ENCODE results near the gene ACE.

The ACE gene

DNA sequence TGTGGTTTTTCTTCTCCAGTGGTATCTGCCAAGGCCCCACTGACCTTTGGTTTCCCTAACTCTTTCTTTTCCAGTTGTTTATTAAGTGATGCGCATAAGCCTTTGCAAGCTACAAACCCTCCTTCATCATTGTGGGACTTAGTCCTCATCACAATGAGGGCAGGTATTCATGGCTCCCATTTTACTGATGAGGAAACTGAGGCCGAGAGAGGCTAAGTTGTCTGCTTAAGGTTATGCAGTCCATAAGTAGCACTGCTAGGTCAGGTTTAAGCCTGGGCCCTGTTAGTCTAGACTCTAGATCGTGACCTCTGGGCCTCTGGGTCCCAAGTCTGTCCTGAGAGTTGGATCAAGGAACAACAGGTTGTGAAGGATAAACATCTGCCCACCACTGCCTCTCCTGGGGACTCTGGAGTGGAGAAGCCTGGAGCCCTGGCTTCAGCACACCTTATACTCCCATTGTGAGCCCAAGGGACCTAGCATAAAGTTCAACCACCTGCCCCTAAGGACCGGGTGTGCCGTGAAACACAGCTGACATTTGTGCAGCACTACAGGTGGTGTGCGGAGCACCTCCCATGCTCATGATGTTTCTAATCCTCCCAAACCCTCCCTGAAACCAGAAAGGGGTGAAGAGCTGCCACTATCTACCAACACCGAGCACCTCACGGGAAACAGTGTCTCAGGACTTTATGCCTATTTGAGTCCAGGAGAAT lies 41.1 kb downstream of the ACE start:
- no peak for DNase-seq

DNA sequence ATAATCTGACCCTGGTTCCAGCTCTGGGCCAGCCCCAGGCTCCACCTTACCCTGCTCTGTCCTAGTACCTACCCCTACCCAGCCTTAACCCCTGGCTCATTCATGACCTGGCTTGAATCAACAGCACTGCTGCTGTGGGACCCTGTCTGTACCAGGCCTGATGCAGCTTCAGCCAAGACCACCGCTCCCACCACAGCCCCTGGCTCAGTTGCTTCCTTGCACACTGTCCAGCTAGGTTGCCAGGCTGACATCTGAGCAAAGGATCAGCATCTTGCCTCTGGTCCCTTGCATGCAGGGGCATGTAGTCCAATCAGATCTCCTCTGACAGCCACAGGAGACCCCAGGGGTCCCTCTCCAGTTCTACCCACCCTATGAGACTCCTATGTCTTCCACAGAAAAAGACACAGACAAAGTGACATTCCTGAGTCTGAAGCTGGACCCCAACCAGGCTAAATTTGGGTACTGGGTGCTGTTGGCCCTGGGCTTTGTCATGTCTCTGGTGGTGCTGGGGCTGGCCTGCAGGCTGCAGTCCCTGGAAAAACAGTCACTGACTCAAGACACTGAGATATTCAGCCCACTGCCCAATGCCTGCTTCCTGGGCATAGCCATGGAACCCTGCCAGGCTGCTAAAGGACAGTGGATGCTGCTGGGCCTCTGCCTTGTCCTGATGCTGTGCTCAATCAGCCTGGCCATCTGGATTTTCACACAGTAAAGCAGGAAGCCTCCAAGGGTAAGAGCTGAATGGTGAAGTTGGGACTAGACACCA lies 42.4 kb downstream of the ACE start:
- DNase-seq, result no peak

DNA sequence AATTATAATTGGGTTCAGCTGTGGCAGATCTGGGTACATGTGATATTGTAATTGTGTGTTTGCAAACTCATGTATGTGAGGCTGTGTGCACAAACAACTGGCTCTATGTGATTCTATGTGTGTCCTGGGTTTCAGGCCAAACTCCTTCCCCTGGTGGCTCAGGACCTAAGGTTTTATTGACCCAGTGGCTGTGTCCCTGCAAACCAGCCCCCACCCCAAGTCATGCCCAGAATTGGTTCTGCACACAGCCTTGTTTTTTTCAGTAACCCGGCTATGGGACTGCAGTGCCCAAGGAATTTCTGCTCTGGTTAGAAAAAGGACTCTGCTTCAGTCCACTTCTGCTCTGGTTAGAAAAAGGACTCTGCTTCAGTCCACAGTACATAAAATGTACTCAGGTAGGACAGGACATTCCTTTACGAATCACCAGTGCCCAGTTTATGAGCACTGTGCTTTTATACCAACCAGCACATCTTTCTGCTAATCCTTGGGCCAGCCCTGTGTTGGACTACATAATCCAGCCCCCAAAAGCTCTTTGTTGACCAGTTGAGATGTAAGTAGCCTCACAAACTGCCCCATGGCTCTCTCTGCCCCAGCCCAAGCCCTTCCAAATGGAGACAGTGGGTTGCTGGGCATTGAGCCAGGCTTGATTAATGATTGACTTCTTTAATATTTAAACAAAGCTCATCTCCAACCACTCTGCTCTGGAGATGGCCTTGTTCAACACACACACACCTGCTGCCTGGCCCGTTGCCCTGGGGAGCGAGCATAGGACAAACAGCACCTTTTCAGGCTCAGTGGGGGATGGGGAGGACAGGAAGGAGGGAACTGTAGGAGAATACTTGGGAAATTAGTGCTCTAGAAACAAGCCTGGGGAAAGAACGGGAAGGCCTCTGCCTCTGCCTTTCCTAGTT lies 43.4 kb downstream of the ACE start:
- DNase-seq, result no peak

DNA sequence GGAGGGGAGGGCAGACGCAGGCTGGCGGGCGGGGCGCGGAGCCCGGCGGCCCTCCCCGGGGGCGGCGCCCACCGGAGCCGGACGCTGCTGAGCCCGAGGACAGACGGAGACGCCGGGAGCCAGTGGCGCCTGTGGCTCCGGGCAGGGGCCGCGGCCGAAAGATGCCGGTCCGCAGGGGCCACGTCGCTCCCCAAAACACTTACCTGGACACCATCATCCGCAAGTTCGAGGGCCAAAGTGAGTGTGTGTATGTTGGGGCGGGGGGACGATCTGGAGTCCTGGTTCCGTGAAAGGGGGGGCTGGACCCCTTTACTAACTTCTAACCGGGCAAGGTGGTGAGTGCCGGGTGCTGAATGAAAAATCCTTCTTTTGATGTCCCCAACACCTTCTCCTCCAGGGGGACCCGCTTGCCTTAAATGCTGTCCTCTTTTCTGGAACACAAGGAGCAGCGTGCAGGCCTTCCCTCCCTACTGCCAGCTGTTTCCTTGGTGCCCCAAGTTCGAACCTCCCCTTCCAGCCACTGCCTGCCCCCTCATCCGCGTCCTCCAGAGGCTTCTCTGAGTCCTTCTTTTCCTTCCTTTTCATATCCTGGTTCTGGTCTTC lies 46.5 kb downstream of the ACE start, which contains the start of gene KCNH6:
Gene KCNH6 (plus strand): TSS at position 106 of the 603 bp plus-strand sequence. CDS start 56 bp downstream, at position 162.
- no peak for DNase-seq

DNA sequence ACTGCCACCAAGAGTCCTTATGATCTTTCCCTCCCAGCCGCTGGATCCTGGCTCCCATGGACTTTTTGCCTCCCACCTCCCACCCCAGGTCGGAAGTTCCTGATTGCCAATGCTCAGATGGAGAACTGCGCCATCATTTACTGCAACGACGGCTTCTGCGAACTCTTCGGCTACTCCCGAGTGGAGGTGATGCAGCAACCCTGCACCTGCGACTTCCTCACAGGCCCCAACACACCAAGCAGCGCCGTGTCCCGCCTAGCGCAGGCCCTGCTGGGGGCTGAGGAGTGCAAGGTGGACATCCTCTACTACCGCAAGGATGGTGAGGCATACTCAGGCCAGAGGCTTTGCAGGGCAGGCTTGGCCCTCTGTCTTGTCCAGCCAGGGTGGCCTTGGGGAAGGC lies 47.2 kb downstream of the ACE start:
- DNase-seq, result no peak

DNA sequence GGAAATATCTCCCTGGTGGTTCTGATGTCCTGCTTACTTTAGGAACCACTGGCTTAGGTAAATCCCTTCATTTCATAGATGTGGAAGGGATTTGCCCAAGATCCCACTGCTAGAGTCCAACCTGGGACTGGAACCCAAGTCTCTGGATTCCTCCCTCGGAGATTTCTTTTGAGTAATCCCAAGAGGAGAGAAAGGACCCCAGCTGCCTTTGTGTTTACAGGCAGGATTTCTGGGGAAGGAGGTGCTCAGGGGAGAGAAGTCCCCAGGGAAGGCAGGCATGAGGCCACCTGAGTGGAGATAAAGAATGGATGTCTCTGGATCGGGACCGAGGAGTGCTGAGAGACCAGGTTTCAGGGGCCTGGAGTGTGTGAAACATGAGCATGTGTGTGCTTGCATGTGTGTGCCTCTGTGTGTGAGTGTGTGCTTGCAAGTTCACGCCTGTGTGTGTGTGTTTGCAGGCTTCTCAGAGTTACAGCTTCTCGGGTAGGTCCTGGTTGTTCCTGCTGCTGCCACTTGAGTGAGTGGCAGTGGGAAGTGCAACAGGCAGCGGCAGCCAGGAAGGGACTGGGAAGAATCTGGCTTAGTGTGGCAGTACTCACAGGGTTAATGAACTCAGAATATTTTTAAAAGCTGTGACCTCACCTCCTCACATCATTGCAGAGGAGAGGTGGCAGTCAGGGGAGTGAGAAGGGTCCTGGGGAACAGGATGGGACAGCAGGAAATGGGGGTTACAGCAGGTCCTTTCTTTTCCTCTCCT lies 48.5 kb downstream of the ACE start:
- no peak for DNase-seq

DNA sequence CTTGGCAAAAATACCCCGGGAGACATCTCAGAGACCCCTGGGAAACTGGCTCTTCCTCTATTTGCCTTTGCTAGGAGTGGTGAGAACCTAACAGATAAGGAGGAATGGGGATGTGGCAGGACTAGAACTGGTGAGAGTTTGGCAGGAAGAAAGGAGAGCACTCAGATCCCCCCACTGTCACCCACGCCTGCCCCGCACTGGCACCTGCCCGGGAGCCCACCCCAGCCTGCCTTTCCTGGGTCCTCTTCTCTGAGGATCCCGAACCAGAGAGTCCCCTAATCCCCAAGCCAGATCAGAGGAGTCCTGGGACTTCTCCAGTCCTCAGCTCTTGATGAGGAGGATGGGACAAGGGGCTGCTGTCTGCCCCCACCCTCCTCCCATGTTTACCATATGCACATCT lies 50.0 kb downstream of the ACE start:
- DNase-seq, result no peak

DNA sequence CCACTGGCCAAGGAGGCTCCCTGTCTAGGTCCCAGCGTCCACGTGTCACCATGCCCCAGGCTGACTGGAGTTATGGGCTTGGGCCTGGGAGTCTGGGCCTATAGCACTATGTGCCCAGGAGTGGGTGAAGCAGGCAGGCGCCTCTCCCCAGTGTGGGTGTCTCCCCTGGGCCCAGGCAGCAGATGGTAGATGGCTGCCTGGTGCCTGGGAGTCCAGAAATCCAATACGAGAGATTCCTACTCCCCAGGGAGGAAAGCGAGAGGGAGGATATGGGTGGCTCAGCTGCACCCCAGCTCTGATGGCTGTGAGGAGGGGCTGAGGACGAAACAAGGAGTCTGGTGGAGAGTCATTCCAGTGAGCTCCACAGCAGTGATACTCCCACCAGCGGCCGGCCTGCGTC lies 51.3 kb downstream of the ACE start:
- no peak for DNase-seq

DNA sequence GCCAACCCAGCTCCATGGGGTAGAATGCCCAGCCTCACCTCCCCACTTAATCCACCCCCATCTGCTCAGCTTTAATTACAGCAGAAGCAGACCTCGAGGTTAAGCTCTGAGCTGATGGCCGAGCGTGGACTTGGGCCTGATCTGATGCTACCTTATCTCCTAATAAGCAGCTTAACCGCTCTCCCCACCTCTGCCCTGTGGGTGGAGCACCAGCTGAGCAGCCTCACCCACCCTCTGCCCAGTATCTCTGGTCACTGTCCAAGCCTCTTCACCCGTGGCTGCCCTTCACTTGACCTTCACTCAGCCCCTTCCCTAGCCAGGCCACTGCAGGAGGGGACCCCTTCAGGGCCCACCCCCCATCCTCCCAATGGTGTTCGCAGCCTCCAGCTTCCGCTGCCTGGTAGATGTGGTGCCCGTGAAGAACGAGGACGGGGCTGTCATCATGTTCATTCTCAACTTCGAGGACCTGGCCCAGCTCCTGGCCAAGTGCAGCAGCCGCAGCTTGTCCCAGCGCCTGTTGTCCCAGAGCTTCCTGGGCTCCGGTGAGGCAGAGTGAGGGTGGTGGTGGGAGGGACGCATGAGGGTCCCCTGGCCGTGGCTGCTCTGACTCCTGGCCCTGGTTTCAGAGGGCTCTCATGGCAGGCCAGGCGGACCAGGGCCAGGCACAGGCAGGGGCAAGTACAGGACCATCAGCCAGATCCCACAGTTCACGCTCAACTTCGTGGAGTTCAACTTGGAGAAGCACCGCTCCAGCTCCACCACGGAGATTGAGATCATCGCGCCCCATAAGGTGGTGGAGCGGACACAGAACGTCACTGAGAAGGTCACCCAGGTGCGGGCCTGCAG lies 53.1 kb downstream of the ACE start:
- no peak for DNase-seq

DNA sequence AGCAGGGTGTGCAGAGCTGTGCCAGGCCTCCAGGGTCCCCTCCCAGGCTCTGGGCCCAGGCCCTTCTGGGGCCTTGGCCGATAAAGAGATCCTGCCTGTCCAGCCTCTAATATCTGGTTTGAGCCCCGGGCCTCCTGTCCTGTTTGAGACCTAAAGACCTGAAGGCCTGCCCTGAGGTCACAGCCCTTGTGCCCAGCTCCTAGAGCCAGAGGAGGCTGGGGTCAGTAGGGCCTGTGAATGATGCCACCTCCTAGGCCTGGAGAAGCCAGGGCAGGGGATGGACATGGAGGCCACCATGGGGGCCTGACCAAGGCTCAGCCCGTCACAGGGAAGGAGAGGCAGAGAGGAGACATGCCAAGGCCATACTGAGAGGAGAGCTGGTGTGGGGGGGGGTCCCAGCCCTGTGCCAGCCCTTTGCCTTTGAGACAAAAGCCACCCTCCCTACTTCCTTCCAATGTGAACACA lies 53.7 kb downstream of the ACE start:
- DNase-seq, result no peak

DNA sequence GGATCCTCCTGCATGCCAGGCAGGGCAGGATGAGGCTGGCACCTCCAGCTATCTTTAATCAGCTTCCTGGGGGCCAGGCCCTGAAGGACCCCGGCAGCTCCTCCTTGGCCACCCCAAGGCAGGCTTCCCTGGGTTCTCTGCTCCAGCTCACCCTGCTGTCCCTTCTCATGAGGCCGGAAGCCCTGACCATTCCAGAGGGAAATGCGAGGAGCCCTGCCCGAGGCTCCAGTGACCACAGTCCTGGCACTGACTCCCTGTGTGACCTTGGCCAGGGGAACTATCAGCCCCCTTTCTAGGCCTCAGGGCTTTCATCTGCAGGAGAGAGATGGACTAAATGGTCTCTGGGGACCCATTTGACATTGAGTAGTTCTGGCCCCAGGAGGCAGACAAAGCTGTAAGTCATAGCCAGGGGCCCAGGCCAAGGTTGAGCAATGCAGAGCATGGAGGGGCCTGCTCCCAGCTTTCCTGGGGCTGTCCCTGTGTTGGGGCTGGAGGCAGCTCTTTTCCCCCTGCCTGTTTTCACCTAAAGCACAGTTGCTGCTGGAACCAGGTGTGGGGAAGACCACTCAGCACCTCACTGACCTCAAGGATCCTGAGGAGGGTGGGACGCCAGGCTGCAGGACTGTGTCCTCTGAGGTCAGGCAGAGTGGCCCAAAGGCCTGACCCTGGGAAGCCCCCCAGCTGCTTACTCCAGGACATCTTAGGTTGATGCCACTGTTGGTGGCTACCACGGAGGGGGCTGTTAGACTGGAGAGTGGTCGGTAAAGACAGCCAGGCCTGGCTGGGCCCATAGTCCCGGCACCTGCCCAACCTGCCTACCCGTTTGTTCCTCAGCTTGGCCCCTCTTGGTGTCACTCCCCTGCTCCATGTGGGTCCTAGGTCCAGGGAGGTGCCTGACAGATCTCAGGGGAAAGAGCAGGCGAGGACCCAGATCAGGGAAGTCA lies 54.4 kb downstream of the ACE start:
- no peak for DNase-seq

DNA sequence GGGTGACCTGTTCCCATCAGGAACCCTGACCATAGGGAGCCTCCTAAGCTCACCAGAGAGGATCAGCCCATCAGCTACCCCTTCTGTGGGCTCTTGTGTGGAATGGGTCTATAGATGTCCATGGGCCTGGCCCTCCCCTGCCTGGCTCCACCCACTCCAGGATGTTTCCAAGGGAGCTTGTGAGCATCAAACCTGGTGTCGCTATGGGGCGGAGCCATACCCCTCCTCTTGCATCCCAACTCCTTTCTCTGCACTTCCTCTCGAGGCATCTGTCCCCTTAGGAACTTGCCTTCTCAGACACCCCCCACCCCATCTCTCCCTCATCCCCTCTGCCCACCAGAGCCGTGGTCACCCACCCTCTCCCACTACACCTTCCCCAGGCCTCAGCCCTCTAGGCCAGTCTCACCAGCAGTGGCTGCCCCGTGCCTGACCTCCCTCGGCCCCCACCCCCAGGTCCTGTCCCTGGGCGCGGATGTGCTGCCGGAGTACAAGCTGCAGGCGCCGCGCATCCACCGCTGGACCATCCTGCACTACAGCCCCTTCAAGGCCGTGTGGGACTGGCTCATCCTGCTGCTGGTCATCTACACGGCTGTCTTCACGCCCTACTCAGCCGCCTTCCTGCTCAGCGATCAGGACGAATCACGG lies 56.7 kb downstream of the ACE start:
- DNase-seq, result no peak

DNA sequence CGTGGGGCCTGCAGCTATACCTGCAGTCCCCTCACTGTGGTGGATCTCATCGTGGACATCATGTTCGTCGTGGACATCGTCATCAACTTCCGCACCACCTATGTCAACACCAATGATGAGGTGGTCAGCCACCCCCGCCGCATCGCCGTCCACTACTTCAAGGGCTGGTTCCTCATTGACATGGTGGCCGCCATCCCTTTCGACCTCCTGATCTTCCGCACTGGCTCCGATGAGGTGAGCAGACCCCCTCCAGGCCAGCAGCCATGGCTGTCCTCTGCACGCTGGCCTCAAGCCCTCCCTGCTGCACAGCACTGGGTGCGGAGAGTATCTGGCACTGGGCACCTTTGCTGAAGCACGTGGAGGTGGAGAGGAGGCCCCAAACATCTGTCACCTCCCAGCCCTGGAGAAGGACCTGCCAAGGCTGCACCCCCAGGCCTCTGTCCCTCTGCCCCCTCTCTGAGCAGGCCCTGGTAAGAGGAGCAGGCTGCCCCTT lies 57.3 kb downstream of the ACE start:
- DNase-seq, result no peak

DNA sequence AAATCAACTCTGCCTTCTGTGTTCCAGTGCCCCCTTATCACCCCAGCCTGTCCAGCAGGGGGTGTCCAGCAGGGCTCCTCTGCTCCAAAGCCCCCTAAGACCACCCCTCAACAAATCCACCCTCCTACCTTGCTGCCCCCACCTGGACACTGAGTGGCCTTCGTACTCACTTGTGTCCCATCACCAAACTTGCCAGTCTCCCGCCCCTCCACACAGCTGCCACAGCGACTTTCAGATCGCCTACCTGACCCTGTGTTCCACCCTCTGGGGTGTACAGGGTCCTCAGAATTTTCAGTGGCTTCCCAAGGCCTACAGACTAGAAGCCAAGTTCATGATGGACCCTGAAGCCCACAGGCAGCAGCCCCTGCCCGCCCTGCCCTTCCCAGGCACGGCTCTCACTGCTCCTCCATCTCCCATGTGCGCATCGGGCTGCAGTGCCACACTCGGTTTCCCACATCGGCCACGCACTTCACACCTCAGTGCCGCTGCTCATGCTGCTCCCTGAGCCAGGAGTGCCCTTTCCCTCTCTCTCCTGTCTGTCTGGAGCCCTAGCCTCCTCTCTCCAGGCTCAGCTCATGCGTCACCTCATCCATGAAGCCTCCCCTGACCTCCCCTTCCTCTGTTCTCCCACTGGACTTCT lies 58.1 kb downstream of the ACE start:
- DNase-seq, result no peak

DNA sequence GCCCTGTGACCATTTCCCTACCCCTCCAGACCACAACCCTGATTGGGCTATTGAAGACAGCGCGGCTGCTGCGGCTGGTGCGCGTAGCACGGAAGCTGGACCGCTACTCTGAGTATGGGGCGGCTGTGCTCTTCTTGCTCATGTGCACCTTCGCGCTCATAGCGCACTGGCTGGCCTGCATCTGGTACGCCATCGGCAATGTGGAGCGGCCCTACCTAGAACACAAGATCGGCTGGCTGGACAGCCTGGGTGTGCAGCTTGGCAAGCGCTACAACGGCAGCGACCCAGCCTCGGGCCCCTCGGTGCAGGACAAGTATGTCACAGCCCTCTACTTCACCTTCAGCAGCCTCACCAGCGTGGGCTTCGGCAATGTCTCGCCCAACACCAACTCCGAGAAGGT lies 58.8 kb downstream of the ACE start:
- DNase-seq, result no peak

DNA sequence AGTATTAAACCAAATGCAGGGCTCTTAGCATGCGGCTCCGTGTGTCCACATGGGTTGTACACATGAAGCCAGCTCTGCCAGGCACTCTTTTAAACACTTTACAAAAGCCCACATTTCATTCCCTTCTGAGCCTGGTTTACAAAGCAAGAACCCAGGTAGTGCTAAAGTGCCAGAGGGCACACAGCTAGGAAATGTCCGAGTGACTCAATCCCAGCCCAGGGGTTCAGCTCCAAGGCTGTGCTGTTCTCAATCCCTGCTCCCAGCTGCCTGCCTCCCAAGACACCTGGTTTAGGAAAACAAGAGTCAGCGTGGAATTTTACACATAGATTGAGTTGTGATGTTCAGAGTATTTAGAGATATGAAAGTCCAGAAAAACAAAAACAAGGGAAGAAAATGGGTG lies 60.1 kb downstream of the ACE start:
- DNase-seq, result no peak

DNA sequence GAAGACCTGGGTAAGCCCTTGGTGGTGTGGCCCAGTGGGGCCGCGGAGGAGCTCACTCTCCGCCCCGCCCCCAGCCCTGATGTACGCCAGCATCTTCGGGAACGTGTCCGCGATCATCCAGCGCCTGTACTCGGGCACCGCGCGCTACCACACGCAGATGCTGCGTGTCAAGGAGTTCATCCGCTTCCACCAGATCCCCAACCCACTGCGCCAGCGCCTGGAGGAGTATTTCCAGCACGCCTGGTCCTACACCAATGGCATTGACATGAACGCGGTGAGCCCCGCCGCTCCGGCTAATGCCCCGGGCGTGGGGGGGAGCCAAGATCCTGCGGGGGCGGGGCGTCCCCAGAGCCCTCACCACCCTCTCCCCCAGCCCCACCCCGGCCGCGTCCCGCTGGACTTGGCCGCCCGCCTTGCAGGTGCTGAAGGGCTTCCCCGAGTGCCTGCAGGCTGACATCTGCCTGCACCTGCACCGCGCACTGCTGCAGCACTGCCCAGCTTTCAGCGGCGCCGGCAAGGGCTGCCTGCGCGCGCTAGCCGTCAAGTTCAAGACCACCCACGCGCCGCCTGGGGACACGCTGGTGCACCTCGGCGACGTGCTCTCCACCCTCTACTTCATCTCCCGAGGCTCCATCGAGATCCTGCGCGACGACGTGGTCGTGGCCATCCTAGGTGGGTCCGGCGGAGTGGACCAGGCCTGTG lies 61.3 kb downstream of the ACE start:
- DNase-seq, result no peak
